Measurements from ENCODE around the gene PHAF1. TPM values are rescaled to one million over a fixed set of nuclear protein-coding genes. Genes with fewer than 3 reads are reported as not detected.

PHAF1 gene
- total and polyA plus RNA-seq, 2 of the 13 experiments (the other 11 are each of a cell fraction or from before 2014, with no cell fraction given) = 48.3 to 174 TPM

- TF ChIP-seq ZNF225 (CRISPR knock-in tag; IDR thresholded peaks at IDR 0.05) (peak; percentile 3; the same call in 1 of the 2 replicates), PATZ1 (CRISPR knock-in tag; IDR thresholded peaks at IDR 0.05) (peak; percentile 69; the same call in 1 of the 2 replicates), ZNF619 (CRISPR knock-in tag; IDR thresholded peaks at IDR 0.05) (peak; percentile 87; the same call in 1 of the 2 replicates), U2AF1 (optimal IDR thresholded peaks at IDR 0.05; ENCODE audit: low read depth, low read length) (peak; percentile 75), GATAD1 (CRISPR knock-in tag; IDR thresholded peaks at IDR 0.05) (no peak), FOXO4 (CRISPR knock-in tag; conservative IDR thresholded peaks at IDR 0.05) (no peak), PHF8 (CRISPR knock-in tag; IDR thresholded peaks at IDR 0.05) (peak; percentile 33)
- TF ChIP-seq, protein P1, sequence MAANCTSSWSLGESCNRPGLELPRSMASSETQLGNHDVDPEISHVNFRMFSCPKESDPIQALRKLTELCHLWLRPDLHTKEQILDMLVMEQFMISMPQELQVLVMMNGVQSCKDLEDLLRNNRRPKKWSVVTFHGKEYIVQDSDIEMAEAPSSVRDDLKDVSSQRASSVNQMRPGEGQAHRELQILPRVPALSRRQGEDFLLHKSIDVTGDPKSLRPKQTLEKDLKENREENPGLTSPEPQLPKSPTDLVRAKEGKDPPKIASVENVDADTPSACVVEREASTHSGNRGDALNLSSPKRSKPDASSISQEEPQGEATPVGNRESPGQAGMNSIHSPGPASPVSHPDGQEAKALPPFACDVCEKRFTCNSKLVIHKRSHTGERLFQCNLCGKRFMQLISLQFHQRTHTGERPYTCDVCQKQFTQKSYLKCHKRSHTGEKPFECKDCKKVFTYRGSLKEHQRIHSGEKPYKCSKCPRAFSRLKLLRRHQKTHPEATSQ (CRISPR knock-in tag; IDR thresholded peaks at IDR 0.05; ENCODE audit: borderline replicate concordance) = 0 out of 2 replicates have a peak, but pooled peaks have one; percentile 75
- TF ChIP-seq, protein P2, sequence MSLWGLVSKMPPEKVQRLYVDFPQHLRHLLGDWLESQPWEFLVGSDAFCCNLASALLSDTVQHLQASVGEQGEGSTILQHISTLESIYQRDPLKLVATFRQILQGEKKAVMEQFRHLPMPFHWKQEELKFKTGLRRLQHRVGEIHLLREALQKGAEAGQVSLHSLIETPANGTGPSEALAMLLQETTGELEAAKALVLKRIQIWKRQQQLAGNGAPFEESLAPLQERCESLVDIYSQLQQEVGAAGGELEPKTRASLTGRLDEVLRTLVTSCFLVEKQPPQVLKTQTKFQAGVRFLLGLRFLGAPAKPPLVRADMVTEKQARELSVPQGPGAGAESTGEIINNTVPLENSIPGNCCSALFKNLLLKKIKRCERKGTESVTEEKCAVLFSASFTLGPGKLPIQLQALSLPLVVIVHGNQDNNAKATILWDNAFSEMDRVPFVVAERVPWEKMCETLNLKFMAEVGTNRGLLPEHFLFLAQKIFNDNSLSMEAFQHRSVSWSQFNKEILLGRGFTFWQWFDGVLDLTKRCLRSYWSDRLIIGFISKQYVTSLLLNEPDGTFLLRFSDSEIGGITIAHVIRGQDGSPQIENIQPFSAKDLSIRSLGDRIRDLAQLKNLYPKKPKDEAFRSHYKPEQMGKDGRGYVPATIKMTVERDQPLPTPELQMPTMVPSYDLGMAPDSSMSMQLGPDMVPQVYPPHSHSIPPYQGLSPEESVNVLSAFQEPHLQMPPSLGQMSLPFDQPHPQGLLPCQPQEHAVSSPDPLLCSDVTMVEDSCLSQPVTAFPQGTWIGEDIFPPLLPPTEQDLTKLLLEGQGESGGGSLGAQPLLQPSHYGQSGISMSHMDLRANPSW (CRISPR knock-in tag; IDR thresholded peaks at IDR 0.05; ENCODE audit: borderline replicate concordance) = 0 out of 2 replicates have a peak, but pooled peaks have one; percentile 15
- TF ChIP-seq, protein P3, sequence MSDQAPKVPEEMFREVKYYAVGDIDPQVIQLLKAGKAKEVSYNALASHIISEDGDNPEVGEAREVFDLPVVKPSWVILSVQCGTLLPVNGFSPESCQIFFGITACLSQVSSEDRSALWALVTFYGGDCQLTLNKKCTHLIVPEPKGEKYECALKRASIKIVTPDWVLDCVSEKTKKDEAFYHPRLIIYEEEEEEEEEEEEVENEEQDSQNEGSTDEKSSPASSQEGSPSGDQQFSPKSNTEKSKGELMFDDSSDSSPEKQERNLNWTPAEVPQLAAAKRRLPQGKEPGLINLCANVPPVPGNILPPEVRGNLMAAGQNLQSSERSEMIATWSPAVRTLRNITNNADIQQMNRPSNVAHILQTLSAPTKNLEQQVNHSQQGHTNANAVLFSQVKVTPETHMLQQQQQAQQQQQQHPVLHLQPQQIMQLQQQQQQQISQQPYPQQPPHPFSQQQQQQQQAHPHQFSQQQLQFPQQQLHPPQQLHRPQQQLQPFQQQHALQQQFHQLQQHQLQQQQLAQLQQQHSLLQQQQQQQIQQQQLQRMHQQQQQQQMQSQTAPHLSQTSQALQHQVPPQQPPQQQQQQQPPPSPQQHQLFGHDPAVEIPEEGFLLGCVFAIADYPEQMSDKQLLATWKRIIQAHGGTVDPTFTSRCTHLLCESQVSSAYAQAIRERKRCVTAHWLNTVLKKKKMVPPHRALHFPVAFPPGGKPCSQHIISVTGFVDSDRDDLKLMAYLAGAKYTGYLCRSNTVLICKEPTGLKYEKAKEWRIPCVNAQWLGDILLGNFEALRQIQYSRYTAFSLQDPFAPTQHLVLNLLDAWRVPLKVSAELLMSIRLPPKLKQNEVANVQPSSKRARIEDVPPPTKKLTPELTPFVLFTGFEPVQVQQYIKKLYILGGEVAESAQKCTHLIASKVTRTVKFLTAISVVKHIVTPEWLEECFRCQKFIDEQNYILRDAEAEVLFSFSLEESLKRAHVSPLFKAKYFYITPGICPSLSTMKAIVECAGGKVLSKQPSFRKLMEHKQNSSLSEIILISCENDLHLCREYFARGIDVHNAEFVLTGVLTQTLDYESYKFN (CRISPR knock-in tag; conservative IDR thresholded peaks at IDR 0.05) = no peak
Observed at GRCh38 chr16:67183284-67183626, 73.5 kb downstream of the PHAF1 start (continued).

All from HepG2 (cell line).